ENCODE measurements around the gene ABCC9. TPM values are rescaled to one million over a fixed set of nuclear protein-coding genes. Genes with fewer than 3 reads are reported as not detected.
"Not testable (repeated sequence)": the region's sequence is repeated elsewhere in the genome, so short reads cannot be mapped to it uniquely, and the experiment has no call there.

The ABCC9 gene
- total RNA-seq, 2 donors from 2014 or later: 0.22 TPM; not detected in 1

- H3K9ac ChIP-seq (ENCODE audit: extremely low read depth, low read length, poor library complexity, severe bottlenecking): no peak overlapping the region
- no peaks in the 10 kb centered on the region for H3K4me1 Mint-ChIP-seq
- H3K36me3 ChIP-seq (ENCODE audit: control insufficient read depth, insufficient read depth, low read length): no peaks in the 10 kb centered on the region
- DNase-seq: no peak
- no peak overlapping the region for H3K27ac ChIP-seq (ENCODE audit: low read depth, low read length)
- H3K4me3 Mint-ChIP-seq: no peak overlapping the region
- H3K4me1 ChIP-seq (ENCODE audit: control insufficient read depth, insufficient read depth, low read length): no peaks in the 10 kb centered on the region
- no peaks in the 10 kb centered on the region for H3K27me3 ChIP-seq (ENCODE audit: control insufficient read depth, insufficient read depth, low read length, poor library complexity, severe bottlenecking)
- no peak overlapping the region for H3K4me3 ChIP-seq (ENCODE audit: low read length)
- H3K27me3 Mint-ChIP-seq (ENCODE audit: insufficient read depth): peaks cover 18% of the 10 kb centered on the region
- no peaks in the 10 kb centered on the region for H3K9me3 ChIP-seq (ENCODE audit: control insufficient read depth, low read length)
- 66 to 76% methylated on average over 2 to 5 of the region's 7 CpGs for WGBS, 2 experiments (ENCODE audit: insufficient coverage in 1 of 2, insufficient read length in 1 of 2)
- no peak for TF ChIP-seq CTCF (conservative IDR thresholded peaks at IDR 0.05)
- H3K9me3 Mint-ChIP-seq: peaks cover 9% of the 10 kb centered on the region
- no peaks in the 10 kb centered on the region for H3K36me3 Mint-ChIP-seq (ENCODE audit: low read depth)
- no peak overlapping the region for H3K27ac Mint-ChIP-seq
Observed at GRCh38 chr12:21788089-21788983, 152.9 kb downstream of the ABCC9 start.

GRCh38 chr12:21786041-21786531 lies 155.1 kb downstream of the ABCC9 start:
- WGBS, 2 experiments (ENCODE audit: insufficient coverage in 1 of 2, insufficient read length in 1 of 2): 90 to 91% methylated on average over 2 to 3 of the region's 3 CpGs
- Histone ChIP-seq H3K27me3 (ENCODE audit: control insufficient read depth, insufficient read depth, low read length, poor library complexity, severe bottlenecking) (no peaks in the 10 kb centered on the region), H3K27ac (ENCODE audit: low read depth, low read length) (no peak overlapping the region), H3K4me1 (ENCODE audit: control insufficient read depth, insufficient read depth, low read length) (no peaks in the 10 kb centered on the region), H3K36me3 (ENCODE audit: control insufficient read depth, insufficient read depth, low read length) (no peaks in the 10 kb centered on the region), H3K9ac (ENCODE audit: extremely low read depth, low read length, poor library complexity, severe bottlenecking) (no peak overlapping the region), H3K9me3 (ENCODE audit: control insufficient read depth, low read length) (no peaks in the 10 kb centered on the region), H3K4me3 (ENCODE audit: low read length) (no peak overlapping the region)
- DNase-seq: no peak
- TF ChIP-seq CTCF (conservative IDR thresholded peaks at IDR 0.05): no peak
- Mint-ChIP-seq H3K4me3 (no peak overlapping the region), H3K27ac (no peak overlapping the region), H3K36me3 (ENCODE audit: low read depth) (no peaks in the 10 kb centered on the region), H3K4me1 (no peaks in the 10 kb centered on the region), H3K27me3 (ENCODE audit: insufficient read depth) (peaks cover 6% of the 10 kb centered on the region), H3K9me3 (peaks cover 9% of the 10 kb centered on the region)

GRCh38 chr12:21782723-21783122 lies 158.5 kb downstream of the ABCC9 start:
- not testable (repeated sequence) for H3K9me3 ChIP-seq (ENCODE audit: control insufficient read depth, low read length); H3K4me3 ChIP-seq (ENCODE audit: low read length); DNase-seq; H3K36me3 ChIP-seq (ENCODE audit: control insufficient read depth, insufficient read depth, low read length); H3K9me3 Mint-ChIP-seq; H3K4me1 ChIP-seq (ENCODE audit: control insufficient read depth, insufficient read depth, low read length); H3K9ac ChIP-seq (ENCODE audit: extremely low read depth, low read length, poor library complexity, severe bottlenecking); H3K36me3 Mint-ChIP-seq (ENCODE audit: low read depth); H3K4me1 Mint-ChIP-seq; H3K27me3 ChIP-seq (ENCODE audit: control insufficient read depth, insufficient read depth, low read length, poor library complexity, severe bottlenecking); H3K4me3 Mint-ChIP-seq; H3K27ac ChIP-seq (ENCODE audit: low read depth, low read length); H3K27ac Mint-ChIP-seq; H3K27me3 Mint-ChIP-seq (ENCODE audit: insufficient read depth)
- 81% methylated on average over 3 of the region's 3 CpGs; no CpG with 5 or more reads in 1 of the 2 experiments for WGBS, 2 experiments (ENCODE audit: insufficient coverage in 1 of 2, insufficient read length in 1 of 2)
